SIG-M5 treated with dmso at 0.1 percent for 504 hours (cell line): ENCODE measurements around the gene USP36.
"Not testable (repeated sequence)": the region's sequence is repeated elsewhere in the genome, so short reads cannot be mapped to it uniquely, and the experiment has no call there.

Source experiments
- DNase-seq: peaks from one replicate; lab custom pipeline; 2025; ENCODE audit not compliant: unreplicated experiment; lab: John Stamatoyannopoulos, UW

The USP36 gene

DNA sequence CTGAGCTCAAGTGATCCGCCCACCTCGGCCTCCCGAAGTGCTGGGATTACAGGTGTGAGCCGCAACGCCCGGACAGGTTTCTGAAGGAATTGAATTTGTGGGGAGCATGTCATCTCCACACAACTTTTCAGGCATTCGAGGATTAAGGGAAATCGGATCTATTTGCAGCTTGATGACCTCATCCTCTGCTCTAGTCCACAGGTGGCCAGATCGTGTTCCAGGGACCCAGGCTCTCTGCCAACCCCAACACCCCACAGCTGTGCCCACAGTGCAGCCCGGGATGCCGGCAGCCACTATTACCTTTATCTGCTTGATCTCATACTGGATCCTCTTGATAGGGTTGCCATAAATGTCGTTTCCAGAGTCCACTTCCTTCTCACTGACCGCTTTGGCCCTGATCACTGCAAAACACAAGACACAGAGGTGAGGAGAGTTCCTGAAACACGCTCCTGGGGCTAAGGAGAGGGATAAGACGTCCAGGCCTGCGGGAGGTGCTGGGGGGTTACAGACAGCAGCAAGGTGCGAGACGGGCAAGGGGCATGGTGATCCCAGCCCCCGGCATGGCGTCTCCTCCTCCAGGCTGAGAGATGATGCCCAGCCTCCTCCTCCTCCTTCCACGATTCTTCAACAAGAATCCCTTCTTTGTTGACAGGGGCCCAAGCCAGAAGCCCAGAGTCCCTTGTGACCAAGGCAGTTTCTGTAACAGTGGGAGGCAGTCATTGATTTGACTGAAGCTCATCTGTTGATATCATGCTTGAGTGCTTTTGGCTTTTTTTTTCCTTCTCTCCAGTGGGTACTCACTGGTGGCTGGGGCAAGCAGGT, 33.1 kb upstream of the USP36 start:
- DNase-seq, result no peak

DNA sequence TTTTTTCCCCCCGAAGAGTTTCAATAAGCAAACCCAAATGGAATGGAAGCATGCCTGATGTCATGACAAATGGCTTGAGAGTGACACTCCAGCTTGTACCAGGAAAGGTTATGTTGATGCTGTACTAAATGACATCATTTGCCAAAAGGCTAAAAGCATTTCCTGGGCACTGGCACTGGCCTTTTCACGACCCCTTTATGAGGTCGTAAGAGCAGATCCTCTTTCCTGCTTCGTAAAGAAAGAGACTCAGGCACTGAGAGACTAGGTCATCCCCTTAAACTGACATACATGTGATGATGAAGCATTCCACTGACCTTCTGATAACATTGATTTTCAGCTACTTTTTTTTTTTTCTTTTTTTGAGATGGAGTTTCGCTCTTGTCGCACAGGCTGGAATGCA, 31.9 kb upstream of the USP36 start:
- DNase-seq, result no peak

DNA sequence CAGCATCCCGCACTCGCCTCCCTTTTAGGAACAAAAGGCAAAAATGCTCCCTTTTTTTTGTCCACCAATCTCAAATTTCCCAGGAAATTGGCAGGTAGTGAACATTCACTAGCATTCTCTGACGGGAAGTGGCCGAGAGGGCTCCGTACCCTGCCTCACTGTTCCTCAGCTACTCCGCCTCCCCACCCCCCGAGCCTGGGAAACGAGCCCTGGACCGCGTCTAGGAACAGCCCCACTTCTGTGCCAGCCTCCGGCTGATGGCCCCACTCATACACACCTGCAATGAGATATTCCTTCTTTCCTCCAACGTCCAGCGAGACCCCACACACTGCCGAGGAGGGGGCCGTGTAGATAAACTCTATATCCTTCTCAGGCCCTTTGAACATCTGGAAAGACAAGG, 30.0 kb upstream of the USP36 start:
- DNase-seq, result no peak

DNA sequence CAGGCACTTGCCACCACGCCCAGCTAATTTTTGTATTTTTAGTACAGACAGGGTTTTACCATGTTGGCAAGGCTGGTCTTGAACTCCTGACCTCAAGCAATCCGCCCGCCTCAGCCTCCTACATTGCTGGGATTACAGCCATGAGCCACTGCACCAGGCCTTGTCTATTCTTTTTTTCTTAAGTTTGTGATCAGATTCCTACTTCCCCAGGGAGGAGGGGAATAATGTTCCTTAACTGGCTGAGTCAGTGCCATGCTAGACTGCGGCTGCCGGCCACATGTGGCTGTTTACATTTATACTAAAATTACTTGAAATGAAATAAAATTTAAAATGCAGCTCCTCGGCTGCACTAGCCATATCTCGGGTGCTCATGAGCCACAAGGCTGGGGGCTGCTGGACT, 27.8 kb upstream of the USP36 start:
- DNase-seq, result no peak

DNA sequence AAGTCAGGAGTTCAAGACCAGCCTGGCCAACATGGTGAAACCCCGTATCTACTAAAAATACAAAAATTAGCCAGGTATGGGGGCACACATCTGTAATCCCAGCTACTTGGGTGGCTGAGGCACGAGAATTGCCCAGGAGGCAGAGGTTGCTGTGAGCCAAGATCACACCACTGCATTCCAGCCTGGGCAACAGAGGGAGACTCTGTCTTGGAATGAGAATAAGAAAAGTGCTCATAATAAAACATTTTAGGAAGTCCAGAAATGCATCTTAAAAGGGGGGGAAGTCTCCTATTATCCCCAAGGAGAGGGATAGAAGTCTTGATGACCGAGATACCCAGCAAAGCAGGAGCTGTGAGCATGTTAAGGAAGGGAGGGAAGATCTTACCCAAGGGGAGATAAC, 26.4 kb upstream of the USP36 start:
- DNase-seq, result not testable (repeated sequence)

DNA sequence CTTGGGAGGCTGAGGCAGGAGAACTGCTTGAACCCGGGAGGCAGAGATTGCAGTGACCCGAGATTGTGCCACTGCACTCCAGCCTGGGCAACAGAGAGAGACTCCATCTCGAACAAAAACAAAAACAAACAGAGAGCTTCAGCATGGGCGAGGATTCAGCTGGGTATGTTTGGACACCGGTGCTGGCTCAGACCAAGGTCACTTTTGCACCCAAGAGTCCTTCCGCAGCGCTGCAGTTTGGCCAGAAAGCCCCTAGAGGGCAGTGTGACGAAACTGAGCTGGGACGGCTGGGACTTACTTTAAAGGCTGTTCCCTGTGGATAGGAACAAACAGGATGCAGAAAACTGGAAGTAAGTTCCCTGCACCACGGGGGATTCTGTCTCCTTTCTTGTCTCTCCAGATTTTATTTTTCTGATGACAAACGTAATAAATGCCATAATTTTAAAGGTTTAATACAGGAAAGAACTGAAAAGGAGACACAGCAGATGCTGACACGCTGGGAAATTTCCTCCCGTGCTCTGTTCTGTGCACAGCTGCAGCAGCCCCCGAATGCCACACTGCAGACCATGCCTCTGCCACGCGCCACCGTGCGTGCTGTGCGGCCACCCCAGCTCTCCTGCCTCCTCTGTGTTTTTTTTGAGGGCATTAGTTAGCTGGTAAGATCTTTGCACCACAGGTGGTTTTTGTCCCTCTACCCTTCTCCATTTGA, 25.2 kb upstream of the USP36 start:
- peak; percentile 57 for DNase-seq

DNA sequence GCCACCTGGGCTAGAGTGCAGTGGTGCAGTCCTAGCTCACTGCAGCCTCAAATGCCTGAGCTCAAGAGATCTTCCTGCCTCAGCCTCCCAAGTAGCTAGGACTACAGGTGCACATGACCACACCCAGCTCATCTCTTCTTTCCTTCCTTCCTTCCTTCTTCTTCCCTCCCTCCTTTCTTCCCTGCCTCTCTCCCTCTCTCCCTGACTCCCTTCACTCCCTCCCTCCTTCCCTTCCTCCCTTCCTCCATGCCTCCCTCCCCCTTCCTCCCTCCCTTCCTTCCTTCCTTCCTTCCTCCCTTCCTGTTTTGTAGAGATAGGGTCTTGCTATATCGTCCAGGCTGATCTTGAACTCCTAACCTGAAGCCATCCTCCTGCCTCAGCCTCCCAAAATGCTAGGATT, 23.5 kb upstream of the USP36 start:
- DNase-seq, result no peak

DNA sequence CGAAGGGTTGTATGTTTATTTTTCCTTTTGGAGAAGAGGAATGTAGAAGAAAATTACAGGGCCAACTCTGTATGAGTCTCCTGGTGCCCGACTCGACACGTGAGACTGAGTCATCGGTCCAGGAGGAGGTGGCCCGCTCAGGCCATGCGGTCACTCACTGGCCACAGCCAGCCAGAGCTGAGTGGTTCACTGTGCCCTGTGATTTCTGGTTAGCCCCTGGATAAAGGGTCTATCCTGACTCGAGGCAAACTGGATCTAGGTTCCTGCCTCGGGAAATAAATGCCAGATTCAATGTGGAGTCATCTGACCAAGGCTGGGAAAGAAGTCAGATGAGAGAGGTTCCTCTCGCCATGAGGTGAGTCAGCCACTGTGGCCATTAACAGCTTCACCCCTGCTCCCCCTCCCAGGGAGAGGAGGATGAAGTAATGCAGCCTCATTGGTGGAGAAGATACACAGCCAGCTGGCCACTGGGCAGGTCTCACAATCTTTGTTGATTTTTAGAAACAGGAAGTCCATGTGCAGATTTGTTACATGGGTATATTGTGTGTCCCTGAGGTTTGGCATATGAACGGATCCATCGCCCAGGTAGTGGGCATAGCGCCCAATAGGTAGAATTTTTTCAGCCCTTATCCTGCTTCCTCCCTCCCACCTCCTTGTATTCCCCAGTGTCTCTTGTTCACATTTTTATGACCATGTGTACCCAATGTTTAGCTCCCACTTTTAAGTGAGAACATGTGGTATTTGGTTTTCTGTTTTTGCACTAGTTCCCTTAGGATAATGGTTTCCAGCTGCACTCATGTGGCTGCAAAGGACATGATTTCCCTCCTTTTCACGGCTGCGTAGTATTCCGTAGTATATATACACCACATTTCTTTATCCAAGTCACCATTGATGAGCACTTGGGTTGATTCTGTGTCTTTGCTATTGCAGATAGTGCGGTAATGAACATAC, 21.7 kb upstream of the USP36 start:
- peak; percentile 72 for DNase-seq

DNA sequence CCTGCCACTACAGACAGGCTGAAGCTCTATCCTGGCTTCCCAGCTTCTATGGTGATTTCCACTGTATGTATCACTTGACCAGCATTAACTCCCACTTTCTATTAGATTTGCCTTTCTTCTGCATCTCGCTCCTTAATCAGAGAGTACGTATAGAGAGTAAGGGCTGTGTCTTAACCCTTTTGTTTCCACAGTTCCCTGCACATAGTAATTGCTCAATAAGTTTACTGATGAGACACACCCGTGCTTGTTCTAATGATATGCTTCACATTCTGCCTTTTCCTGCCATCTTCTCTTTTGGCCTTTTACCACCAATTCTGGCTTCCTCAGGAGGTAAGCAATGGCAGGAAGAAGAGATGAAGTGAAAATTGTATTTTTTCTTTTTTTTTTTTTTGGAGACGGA, 20.6 kb upstream of the USP36 start:
- no peak for DNase-seq

DNA sequence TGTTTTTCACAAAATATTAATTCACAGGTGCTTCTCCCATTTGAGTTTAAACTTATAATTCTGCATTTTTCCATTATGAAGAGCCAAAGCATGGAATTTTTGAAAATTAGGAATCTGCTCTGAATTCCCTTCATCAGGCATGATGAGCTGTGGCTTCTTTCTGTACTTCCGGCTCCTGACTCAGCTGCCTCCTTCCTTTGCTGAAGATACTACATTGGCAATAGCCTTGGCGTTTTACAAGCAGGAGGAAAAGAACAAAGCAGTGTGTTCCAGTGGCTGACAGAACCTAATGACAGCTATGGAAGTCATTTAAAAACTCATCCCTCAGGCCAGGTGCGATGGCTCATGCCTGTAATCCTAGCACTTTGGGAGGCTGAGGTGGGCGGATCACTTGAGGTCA, 18.4 kb upstream of the USP36 start:
- DNase-seq, result no peak

DNA sequence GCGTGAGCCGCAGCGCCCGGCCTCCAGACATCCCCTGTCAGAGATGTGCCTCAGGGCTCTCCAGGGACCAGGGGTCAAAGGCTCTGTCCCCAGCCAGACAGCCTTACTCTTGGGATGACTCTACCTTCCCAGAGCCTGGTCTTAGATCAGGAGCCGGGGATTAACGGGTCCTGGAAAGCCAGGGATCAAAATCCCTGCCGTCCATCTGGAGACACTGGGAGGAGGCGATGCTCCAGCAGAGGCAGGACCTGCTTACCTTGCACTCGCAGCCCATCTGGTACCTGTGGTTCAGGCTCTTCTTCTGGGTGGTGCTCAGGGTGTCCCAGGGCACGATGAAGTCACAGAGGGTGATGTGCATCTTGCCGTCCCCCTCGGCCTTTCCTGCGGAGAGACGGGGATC, 16.7 kb upstream of the USP36 start:
- no peak for DNase-seq

DNA sequence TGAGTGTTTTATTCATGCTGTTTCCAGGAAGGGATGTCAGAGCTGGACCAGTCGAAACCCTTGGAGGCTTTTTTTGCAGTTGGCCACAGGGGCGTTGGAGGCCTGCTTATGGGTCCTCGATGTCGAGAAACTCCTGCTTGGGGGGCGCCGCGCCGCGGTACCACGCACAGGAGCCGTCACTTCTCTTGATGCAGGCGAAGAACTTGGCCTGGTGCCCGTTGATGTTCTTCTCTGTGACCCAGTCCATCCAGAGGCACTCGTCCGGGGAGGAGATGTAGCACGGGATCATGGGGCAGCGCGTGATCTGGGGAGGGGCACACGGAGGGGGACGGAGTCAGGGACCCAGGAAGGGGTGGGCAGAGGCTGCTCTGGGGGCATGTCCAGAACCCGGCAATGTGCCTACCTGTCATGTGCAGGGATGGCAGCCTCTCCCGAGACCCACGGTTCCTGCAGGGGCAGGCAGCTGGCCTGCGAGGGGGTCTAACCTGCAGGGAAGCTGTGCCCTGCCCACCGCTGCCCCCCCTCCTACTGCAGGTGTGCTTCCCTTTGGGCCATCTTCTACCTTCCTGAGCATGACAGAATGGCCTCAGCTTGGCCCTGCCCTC, 15.0 kb upstream of the USP36 start:
- DNase-seq, result no peak

DNA sequence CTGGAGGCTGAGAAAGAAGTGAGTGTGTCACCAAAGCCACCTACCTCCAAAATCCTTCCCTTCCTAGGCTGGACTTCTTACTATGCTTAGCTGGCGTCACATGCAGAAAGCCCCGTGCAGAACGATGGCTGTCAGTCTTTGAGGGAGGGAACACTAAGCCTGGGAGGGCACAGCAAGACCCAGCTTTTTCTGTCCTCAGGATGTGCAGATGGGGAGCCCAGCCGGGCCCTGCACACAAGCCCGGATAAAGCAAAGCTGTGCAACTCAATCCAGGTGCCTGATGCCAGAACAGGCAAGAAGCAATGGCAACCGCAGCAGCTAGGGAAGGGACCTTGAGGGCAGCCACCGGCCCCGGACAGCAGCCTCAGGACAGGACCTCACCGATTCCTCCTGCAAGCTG, 13.9 kb upstream of the USP36 start:
- DNase-seq, result no peak

DNA sequence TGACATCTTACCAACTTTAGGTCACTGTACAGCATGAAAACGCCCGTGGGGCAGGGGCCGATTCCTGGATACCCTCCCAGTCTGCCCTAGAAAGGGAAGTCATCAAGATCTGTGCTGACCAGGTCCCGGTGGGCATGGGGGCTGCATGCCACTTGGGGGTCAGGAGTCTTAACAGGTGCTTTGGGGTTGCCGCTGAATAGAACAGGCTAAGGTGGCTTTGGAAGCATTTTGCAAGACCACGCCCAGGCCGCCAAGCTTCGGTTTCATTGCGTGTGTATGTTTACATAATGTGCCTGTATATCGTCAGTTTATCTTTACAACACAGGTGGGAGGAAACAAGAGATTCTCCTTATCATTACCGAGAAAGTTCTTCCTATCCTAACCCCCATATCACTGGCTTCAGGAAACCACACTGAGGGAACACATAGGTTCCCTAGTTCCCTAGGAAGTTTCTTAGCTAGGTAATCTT, 13.3 kb upstream of the USP36 start:
- no peak for DNase-seq

DNA sequence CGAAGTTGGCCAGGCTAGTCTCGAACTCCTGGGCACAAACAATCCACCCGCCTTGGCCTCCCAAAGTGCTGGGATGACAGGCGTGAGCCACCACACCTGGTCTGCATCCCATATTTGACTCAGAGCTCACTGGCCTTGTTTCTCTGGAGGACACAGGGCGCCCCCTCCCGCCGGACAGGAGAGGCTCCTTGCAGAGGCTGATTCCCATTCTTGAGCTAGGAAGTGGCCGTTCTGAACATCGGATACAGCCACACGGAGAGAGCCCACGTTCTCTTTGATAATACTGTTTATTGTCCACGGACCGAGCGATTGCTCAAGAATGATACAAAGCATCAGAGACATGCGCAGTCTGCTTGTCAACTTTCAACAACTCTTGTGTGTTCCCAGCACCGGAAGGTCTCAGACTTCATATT, 12.1 kb upstream of the USP36 start:
- no peak for DNase-seq

DNA sequence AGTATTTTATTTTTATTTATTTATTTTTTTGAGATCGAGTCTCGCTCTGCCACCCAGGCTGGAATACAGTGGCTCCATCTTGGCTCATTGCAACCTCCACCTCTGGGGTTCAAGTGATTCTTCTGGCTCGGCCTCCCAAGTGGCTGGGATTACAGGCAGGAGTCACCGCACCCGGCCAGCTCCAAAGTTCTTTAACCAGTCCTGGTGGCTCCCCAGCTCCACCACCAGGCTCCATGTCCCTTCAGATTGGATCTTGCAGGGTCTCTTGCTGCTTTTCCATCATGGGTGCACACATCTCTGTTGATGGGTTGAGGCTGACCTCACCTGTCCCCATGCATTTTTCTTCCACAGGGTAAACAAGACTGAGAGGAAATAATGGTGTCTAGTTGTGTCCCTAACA, 8.4 kb upstream of the USP36 start:
- no peak for DNase-seq

DNA sequence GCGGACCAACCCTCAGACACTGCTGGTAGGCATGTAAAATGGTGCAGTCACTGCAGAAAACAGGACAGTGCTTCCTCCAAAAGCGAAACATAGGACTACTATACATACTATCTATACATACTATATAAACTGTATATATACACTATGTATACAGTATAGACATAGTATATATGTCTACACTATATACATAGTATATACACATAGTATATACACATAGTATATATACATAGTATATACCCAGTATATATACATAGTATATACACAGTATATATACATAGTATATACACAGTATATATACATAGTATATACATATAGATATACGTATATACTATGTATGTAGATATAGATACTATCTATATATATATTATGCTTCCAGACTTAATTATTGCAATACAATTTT, 6.4 kb upstream of the USP36 start:
- DNase-seq, result no peak

DNA sequence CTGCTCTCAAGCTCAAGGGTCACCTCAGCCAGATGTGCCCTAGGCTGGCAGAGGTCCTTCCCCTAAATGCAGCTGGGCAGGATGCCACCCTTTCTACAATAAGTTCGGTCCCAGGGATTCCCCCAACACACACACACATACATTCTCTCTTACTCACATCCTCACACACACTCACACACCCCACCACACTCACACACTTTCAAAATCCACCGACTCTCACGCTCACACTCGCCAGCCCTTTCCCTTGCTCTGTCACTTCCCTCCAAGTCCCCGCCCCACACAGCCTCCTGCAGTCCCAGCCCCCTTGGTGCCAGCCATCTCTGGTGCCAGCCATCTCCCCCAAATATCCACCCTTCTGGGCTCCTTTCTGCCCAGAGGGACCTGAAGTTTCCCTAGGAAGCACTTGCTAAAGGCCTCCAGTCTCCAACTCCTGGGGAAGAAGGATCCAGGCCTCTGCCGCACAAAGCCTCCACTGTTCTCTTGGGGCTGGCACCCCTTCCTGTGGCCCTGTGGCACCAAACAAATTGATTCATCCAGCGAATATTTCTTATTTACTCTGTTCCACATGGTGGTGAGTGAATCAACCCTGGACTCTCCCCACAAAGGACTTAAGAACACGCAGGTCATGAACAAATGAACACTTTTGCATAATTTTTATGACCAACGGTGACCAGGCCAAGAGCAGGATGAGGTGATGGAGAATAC, 3.8 kb upstream of the USP36 start:
- no peak for DNase-seq

DNA sequence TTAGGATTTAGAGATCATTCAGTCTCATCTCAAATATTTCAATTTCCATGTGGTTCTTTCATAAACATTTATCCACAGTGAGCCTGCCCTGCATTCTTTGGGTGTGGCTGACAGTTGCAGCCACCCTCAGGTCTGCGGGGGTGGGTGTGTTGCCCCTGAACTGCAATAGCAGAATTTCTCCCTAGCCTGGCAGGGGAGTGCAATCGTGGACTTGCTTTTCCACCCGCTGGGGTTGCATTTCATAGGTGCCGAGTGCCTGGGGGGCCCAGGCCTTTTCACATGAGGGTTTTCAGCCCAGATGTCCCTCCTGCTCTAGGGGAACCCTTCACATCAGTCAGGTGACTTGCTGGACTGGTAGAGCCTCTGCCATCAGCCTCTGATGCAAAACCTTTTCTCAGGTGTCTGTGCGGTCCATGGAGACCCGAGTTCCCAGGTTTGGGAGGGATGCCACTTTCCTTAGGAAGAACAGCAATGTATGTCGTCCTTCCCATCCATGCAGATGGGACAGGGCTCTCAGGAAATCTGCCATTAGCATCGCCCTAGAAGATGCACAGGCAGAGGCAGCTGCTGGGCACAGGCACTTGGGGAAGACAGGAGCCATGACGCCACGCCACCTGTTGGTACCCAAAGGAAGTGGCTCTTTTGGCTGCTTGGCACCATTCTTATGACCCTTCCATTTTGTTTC, 2.4 kb upstream of the USP36 start:
- peak; percentile 53 for DNase-seq

DNA sequence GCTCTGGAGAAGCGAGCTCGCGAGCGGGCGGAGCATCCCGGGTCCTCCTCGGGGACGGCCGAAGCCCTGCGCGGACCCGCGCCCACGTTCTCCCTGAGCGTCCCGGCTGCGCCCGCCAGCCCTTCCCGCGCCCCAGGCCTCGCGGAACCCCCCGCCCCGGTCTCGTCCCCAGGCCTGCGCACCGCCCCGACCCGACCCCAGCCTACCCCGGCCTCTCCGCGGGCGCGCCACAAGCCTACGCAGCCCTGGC, 159 bp downstream of the USP36 start:
- no peak for DNase-seq
